Endometrium (tissue), 2 donors: ENCODE data around the gene VHLL.

Experiments
- FAIRE-seq: peaks from 2 replicates; lab custom pipeline; 2012; peaks lifted over from hg19 to GRCh38; lab: Jason Lieb, UNC
- donor health status: control.
- donor health status: control.

Gene VHLL

DNA sequence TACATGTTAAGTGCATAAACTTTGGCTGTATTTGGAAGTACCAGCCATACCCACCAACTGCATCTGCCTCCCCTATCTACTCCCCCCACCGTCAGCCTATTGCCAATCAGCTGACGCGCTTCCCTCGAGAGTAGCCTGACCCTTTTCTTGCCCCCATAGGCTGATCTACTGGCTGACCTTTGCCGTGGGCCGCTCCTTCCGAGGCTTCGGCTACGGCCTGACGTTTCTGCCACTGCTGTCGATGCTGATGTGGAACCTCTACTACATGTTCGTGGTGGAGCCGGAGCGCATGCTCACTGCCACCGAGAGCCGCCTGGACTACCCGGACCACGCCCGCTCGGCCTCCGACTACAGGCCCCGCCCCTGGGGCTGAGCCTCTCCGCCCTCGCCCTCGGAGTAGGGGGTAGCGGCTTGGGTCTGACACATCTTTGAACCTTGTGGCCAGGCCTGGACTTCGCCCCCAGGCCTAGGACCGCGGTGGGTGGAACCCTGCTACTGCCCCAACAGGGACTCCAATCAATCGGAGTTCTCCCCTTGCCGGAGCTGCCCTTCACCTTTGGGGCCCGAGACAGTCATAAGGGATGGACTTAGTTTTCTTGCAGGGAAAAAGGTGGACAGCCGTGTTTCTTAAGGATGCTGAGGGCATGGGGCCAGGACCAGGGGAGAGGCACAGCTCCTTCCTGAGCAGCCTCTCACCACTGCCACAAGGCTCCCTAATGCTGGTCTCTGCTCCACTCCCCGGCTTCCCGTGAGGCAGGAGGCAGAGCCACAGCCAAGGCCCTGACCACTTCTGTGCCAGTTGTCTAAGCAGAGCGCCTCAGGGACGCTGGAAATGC is 7.7 kb downstream of the VHLL start:
- no peak for FAIRE-seq

DNA sequence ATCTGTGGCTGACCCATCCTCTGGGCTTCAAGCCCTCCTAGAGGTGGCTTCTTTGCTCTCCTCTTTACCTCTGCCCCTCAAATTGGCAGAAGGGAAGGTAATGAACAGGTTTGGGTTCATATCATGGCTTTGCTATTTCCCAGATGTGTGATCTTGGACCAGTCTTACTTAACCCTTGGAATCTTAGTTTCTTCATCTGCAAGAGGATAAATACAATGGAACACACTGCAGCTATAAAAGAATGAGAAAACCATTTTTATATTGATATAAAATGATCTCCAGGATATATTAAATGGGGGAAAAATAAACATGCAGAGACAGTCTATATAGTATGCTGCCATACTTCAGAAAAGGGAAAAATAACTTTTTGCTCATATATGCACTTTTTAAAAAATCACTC is 9.2 kb downstream of the VHLL start:
- FAIRE-seq, result no peak

DNA sequence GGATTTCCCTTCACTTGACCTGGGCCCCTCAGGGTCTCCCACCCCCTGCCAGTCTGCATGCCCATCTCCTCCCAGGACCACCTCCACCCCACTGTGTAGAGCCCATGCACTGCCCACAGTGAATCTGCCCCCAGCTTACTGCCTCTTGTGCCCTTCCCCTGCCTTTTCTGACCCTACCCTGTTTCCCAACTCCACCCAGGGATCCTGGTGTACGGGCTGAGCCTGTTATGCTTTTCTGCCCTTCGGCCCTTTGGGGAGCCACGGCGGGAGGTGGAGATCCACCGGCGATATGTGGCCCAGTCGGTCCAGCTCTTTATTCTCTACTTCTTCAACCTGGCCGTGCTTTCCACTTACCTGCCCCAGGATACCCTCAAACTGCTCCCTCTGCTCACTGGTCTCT is 13.0 kb downstream of the VHLL start:
- FAIRE-seq, result no peak

DNA sequence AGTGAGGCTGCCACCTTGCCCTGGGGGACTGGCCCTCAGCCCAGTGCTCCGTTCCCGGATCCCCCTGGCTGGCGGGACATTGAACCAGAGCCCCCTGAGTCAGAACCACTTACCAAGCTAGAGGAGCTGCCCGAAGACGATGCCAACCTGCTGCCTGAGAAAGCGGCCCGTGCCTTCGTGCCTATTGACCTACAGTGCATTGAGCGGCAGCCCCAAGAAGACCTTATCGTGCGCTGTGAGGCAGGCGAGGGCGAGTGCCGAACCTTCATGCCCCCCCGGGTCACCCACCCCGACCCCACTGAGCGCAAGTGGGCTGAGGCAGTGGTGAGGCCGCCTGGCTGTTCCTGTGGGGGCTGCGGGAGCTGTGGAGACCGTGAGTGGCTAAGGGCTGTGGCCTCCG is 13.7 kb downstream of the VHLL start:
- no peak for FAIRE-seq

DNA sequence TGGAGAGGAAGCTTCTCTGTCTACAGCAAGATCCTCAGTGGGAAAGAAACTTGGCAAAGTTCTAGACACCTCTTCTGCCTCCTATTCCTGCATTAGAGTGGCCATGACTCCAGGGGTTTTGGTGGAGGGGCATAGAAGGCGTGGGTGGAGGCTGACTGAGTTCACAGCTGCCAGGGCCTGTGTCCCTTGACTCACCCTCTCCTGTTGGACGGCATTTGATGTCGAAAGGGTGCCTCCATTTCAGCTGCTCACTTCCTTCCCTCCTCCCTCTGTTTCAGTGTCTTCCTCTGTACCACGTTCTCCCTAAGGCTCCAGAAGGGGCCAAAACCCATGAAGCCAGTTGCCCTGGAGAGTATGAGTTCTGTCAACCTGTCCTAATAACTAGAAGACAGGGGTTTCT is 14.3 kb downstream of the VHLL start:
- no peak for FAIRE-seq

DNA sequence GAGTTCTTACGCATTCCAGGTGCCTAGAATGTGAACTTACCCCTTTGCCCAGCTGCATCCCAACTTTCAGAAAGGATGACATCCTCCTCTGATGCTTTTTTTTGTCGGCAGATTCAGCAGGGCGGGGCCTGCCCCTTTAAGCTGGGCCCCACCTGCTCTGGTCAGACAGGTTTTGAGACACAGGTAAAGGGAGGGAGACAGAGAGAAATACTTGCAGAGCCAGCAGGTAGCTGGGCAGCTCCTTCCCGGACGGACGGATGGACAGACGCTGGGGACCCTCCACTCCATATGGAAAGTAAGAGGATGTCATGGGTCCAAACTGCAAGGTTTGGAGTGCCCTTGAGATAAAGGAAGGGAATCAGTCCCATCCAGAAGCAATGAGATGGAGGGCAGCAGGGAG is 15.0 kb downstream of the VHLL start, which contains the start of gene TMEM79:
TSS of gene TMEM79 (plus strand) at position 214 of the 400 bp plus-strand sequence. CDS start 902 bp downstream, outside the sequence.
- FAIRE-seq, result no peak

DNA sequence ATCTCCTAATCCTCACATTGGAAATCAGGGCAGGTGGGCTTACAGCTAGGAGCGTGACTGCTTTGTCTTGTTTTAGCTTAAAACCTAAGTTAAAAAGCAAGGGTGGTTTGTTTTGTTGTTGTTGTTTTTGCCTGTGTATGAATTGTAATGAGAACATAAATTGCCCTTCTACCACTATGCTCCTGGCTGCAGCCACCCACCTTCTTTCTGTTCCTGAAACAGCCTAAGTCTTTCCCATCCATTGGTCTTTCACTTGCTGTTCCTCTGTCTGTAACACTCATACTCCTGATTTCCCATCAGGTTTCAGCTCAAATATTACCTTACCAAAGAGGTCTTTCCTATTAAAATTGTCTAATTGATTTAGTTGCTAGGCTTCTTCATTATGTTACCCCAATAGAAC is 15.6 kb downstream of the VHLL start:
- no peak for FAIRE-seq

DNA sequence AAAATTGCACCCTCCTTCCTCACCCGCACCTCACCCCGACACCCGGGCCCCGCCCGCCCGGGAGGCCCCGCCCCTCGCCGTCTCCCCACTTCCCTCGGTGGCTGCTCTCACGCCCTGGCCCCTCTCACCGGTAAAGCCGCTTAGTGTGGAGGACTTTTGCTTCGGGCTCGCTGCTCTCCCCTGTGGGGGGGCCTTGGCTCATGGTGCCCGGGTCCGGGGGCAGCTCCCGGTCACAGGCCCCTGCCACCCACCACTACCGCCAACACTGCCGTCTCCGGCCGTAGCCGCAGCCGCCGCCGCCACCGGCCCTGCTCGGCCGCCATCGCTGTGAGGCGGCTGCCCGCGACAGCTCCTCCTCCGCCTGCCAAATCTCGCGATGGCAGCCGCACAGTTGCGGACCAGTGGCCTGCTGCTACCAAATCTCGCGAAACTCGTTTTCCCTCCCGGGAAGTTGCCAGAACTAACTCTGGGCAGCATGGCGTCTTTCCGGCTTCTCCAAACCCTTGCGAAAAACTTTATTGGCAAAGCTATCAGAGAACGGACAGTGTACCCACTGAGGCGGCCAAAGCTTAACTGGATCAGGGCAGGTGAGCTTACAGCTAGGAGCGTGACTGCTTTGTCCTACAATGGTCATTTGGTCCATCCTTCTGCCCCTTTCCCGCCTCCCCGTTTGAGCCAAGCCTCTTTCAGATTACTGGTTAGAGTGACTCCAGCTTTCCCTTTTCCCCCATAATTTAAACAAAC is 16.5 kb downstream of the VHLL start, which contains the start of gene SMG5:
TSS of gene SMG5 (minus strand) at position 347 of the 744 bp plus-strand sequence. CDS start at position 202, 145 bp downstream.
- FAIRE-seq, result peak; percentile 59

DNA sequence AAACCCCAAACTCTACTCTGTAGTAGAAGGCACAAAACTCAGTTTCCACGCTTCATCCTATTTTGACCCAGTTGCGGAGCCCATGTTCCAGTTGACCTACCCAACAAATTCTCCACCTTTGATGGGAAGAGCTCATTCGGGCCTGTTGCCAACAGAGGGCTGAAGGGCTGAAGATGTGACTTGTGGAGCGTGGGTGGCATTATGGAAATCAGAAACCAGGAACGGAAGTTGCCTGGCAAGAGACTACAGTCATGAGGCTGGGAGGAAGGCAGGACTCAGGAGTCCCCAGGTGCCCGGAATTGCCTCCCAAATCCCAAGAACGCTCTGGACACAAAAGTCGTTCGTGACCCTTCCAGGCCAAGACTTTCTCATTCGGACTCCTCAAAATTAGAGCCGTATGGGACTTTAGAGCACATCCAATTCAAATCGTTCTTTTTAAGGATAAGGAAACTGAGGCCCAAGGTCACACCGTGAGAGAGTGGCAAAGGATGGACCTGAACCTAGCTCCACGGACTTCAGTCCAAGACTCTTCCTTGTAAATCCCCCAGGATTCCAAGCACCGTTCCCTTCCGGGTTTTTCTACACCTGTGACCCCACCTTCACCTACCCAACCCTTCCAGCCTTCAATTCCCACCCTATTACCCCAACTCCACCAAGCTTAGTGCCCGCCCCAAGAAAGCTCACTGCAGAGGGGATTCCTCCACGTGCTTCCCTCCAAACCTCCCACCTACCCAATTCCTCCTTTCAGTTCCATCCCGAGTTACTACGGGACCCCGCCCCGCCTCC is 17.2 kb downstream of the VHLL start:
- no peak for FAIRE-seq

DNA sequence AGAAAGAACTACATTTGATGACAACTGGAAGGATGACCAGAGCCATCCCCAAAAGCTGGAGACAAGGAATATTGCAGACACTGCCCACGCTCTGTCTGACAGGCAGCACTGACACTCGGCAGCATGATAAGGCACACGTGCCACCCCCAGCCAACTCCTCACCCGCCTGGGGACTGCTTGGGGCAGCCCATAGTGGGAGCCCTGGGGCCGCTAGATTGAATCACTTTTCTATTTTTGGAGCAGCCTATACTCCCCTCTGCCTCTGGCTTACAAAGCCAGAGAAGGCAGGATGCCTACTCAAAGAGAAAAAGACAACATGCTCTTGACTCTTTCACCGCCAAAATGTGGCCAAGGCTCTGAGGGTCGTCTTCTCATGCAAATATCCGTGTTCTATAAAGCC is 17.8 kb downstream of the VHLL start:
- no peak for FAIRE-seq

DNA sequence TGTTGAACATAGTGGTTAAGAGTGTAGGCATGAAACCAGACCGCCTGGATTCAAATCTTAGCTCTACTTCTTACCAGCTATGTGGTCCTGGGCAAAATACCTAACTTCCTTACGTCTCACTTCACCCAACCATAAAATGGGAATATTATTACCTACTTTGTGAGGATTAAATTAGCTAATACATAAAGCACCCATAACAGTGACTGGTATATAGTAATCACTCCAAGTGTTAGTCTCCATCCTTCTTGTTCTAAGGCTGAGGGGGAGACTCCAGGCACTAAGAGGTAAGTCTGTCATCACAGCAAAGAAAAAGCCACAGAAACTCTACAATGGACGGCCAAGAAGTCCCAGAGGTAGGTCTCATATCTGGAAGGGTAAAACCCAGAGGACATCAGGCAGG is 19.3 kb downstream of the VHLL start:
- FAIRE-seq, result no peak

DNA sequence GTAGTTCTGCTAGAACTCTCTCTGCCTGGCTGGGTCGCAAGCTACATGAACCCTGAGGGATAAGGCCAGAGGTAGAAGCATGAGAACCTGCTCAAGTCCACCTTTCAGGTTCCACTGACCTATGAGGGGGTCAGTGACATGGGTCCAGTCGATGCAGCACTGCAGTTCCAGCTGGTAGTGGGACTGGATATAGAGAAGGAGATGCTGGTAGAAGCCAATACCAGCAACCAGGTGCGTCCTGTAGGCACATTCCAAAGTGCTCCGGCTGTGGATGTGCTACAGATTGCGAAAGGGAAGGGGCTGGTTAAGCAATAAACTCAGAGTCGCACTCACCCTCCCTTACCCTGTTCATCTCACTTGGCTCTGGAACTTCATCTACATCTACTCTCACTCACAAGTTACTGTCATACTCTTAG is 22.1 kb downstream of the VHLL start:
- no peak for FAIRE-seq

DNA sequence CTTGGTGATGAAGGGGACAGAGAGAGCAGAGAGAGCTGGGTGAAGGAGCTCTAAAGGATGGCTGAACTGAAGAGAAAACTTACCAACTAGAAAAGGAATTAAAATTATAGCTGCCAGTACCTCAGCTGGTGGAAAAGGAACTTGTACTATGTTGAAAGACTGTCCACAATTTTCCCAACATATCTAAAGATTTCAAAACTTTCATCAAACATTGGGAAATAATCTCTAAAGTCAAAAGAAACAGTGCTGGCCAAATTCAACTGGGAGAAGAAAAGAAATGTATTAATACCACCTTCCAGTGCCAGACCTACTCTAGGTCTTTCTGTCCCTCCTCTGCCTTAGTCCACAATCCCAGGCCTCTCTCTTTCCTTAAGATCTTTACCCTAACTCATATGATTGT is 22.6 kb downstream of the VHLL start:
- no peak for FAIRE-seq

DNA sequence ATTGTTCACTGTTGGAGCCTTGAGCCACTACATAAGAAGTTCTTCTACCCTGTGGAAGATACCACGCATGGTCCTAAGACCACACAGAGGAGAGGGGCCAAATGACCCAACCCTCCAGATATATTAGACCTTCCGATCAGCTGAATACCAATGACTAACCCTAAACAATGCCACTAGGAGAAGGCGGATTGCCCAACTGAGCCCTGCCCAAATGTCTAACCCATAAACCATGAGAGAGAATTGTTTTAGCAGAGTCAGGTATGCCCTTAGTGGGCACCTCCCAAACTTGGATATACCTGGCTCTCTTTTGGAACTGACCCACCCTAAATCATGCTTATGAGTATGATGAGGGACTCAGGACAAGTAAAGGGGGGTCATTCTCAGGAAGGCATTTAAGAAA is 28.8 kb downstream of the VHLL start:
- no peak for FAIRE-seq

DNA sequence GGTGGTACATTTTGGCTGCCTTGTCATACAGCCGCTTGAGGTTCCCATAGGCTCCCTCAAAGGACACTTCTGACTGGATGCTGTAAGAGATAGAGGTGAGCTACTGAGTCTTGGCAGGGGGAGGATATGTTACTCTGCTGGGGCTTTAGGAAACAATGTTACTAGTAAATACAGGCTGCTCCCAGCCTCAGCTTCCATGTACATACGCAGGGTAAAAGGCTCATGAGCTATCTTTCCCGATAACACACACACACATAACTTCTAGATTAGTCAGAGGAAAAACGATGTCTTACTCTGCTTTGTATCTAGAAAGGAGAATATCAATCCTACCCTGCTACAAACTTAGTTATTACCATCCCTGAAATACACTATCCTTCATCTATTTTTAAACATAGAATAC is 30.8 kb downstream of the VHLL start:
- FAIRE-seq, result no peak

DNA sequence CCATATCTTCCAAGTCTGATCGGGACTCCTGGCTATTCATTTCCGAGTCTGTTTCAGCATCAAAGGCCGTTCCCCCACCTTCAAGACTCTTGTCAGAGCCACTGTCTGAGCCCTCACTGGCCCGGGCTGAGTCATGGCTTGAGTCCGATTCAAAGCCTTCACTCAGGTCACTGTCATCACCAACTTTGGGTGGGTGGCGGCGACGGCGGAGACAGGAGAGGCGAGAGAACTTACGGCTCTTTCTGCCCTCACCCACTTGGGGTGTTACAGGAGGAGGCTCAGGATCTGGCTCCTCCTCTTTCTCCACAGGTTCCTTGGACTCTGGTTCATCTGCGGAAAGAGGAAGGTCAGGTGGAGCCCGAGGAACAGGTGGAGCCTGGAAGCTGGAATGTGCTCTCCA is 33.1 kb downstream of the VHLL start:
- FAIRE-seq, result no peak

DNA sequence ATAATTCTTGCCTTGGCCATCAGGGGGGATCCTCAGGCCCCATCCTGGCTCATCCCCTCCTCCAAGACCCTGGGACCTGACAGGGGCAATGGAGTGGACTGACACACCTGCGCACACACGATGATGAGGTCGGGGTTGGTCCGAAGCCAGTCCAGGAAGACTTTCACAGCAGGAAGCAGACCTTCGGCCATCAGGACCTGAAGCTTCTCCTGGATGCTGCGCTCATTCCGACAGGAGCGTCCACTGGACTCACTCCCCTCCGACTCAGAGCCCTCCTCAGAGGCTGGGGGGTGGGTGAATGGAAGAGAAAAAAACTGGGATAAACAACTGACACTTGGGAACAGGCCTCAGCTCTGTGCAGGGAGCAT is 35.8 kb downstream of the VHLL start:
- FAIRE-seq, result no peak

DNA sequence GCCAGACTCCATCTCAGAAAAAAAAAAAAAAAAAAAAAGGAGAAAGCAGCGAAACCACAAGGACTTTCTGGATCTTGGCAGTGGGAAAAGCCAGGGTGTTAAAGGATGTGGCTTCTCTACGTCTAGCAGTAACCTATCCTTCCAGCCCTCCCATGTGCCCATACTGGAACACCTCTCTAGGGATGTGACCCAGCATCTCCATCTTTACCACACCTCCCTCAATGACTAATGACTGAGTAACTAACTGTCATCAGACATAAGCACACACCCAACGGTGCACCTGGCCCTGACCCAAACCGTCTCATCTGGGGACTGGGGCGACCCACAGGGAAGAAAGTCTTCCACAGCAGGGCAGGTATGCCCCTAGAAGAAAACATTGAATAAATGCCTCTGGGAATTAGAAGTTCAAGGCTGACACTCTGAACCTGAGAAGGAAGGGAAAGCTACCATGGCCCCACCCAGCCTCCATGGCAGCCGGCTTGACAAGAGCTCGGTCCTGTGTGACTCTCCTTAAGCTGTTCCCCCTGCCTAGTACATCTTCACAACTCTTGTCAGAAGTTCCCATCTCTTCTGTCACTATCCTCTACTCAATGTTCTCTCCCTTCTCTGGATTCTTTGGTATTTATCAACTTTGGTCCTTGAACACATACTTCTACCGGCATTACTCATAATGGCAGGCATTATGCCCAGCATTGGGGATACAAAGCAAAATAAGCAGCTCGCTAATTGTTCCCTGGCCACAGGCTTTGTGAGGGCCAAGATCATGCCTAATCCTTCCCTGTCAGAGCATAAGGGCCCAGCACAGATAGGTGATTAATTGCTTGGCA is 36.4 kb downstream of the VHLL start:
- FAIRE-seq, result no peak

DNA sequence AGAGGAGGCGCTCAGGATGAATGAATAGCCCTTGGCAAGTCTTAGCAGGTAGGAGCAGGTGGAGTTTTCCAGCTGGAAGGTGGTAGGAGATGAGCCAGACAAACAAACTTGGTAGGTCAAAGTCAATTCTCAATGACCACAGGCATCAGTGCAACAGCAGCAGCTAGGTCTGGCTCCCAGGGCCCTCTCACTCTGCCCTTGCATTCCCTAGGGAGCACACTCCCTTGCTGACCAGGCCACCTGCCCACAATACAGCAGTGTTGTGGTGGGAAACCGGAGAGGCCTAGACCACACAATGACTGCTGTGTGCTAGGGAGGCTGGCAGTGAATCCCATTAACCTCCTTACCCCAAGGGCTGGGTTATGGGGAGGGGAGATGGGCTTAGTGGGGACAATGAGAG is 38.2 kb downstream of the VHLL start:
- no peak for FAIRE-seq

DNA sequence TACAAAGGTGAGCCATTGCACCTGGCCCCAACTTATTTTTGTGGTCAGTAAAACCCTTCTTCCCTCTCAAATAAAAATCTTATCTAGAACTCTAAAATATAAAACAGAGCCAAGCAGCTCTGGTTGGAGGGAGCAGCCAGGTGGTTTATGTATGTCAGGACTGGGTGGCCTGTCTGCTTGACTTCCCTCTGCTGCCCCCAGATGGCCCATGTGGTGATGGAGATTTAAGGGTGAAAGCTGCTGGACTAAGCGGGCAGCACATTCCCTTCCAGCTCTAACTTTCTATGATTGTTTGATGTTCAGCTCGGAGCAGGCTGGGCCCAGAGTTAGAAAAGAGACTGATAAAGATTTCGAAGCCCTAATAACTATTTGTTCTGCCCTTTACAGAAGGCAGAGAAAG is 39.3 kb downstream of the VHLL start:
- no peak for FAIRE-seq

DNA sequence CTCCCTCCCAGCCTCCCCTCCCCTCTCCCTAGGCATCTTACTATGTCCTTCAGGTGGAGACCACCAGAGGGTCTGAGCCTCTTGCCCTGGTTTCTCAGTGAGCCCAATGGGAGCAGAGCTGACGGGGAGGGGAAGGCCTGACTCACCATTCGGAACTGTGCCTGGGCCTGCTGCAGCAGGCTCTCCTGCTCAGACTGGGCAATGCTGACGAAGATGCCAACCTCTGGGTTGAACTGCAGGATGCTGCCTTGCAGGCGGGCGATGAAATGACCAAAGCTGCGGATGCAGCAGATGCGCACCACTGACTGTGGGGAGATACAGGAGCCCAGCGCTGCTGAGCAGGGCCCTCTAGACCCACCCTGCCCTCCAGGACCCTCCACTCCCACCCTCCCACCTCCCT is 40.2 kb downstream of the VHLL start:
- no peak for FAIRE-seq

DNA sequence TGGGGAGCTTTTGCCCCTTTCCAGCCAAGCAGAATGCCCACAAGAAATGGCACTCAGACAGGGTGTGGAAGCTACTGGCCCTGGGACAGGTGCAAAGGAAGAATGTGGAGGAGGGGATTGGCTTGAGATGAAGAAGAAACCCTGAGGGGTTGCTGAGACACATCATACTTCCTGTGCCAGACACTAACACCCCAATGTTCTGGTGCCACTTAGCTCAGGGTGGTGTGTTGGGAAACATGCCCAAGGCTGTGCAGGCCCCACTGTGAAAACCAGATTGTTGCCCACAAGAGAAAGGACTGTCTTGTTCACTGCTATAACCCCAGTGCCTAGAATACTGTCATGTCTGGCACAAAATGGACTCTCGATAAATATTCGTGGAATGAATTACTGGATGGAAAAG is 41.4 kb downstream of the VHLL start:
- no peak for FAIRE-seq
